ENCODE data around the gene SPAG16.

SPAG16 gene

DNA sequence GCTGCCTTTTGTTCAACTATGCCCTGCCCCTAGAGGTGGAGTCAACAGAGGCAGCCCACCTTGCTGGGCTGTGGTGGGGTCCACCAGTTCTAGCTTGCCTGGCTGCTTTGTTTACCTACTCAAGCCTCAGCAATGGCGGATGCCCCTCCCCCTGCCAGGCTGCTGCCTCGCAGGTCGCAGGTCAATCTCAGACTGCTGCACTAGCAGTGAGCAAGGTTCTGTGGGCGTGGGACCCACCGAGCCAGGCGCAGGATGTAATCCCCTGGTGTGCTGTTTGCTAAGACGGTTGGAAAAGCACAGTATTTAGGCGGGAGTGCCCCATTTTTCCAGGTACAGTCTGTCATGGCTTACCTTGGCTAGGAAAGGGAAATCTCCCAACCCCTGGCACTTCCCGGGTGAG, 993.6 kb downstream of the SPAG16 start:
- Histone ChIP-seq H3K27ac (replicated peaks) (no peak overlapping the region), H3K4me3 (replicated peaks; ENCODE audit: insufficient read depth, low read length) (no peak overlapping the region), H3K27me3 (ENCODE audit: insufficient read depth, poor library complexity, severe bottlenecking) (no peaks in the 10 kb centered on the region)
- TF ChIP-seq SPI1 (IDR thresholded peaks at IDR 0.05; ENCODE audit: borderline replicate concordance, low read depth) (no peak), REST (IDR thresholded peaks at IDR 0.05; ENCODE audit: insufficient replicate concordance, low read depth) (no peak), POLR2AphosphoS5 (IDR thresholded peaks at IDR 0.05; ENCODE audit: low read depth) (no peak), GABPA (IDR thresholded peaks at IDR 0.05; ENCODE audit: low read depth) (no peak)
- TF ChIP-seq, protein P1, sequence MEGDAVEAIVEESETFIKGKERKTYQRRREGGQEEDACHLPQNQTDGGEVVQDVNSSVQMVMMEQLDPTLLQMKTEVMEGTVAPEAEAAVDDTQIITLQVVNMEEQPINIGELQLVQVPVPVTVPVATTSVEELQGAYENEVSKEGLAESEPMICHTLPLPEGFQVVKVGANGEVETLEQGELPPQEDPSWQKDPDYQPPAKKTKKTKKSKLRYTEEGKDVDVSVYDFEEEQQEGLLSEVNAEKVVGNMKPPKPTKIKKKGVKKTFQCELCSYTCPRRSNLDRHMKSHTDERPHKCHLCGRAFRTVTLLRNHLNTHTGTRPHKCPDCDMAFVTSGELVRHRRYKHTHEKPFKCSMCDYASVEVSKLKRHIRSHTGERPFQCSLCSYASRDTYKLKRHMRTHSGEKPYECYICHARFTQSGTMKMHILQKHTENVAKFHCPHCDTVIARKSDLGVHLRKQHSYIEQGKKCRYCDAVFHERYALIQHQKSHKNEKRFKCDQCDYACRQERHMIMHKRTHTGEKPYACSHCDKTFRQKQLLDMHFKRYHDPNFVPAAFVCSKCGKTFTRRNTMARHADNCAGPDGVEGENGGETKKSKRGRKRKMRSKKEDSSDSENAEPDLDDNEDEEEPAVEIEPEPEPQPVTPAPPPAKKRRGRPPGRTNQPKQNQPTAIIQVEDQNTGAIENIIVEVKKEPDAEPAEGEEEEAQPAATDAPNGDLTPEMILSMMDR (IDR thresholded peaks at IDR 0.05; ENCODE audit: insufficient read depth, low read length), result no peak
- DNase-seq (ENCODE audit: low read depth in 1 of 2, low spot score in 1 of 2), result no peak

- TF ChIP-seq, protein P1 (IDR thresholded peaks at IDR 0.05; ENCODE audit: insufficient read depth, low read length), result no peak
- TF ChIP-seq POLR2AphosphoS5 (IDR thresholded peaks at IDR 0.05; ENCODE audit: low read depth) (no peak), REST (IDR thresholded peaks at IDR 0.05; ENCODE audit: insufficient replicate concordance, low read depth) (no peak), GABPA (IDR thresholded peaks at IDR 0.05; ENCODE audit: low read depth) (no peak)
- DNase-seq (ENCODE audit: low read depth in 1 of 2, low spot score in 1 of 2), result no peak
- no peak overlapping the region for H3K4me3 ChIP-seq (replicated peaks; ENCODE audit: insufficient read depth, low read length)
- H3K27me3 ChIP-seq (ENCODE audit: insufficient read depth, poor library complexity, severe bottlenecking), result no peaks in the 10 kb centered on the region
- H3K27ac ChIP-seq (replicated peaks), result no peak overlapping the region
Measured at GRCh38 chr2:214286011-214286410, 1001.7 kb downstream of the SPAG16 start.

- no peak for DNase-seq (ENCODE audit: low read depth in 1 of 2, low spot score in 1 of 2)
- Histone ChIP-seq H3K27me3 (ENCODE audit: insufficient read depth, poor library complexity, severe bottlenecking) (no peaks in the 10 kb centered on the region), H3K4me3 (replicated peaks; ENCODE audit: insufficient read depth, low read length) (no peak overlapping the region), H3K27ac (replicated peaks) (no peak overlapping the region)
- TF ChIP-seq, protein P1 (IDR thresholded peaks at IDR 0.05; ENCODE audit: insufficient read depth, low read length), result no peak
- TF ChIP-seq REST (IDR thresholded peaks at IDR 0.05; ENCODE audit: insufficient replicate concordance, low read depth) (no peak), GABPA (IDR thresholded peaks at IDR 0.05; ENCODE audit: low read depth) (no peak), SPI1 (IDR thresholded peaks at IDR 0.05; ENCODE audit: borderline replicate concordance, low read depth) (no peak), POLR2AphosphoS5 (IDR thresholded peaks at IDR 0.05; ENCODE audit: low read depth) (no peak)
Measured at GRCh38 chr2:214293593-214293992, 1009.3 kb downstream of the SPAG16 start.

All from HL-60 (cell line).